ENCODE results near the gene TRIM67. TPM values are rescaled to one million over a fixed set of nuclear protein-coding genes. Genes with fewer than 3 reads are reported as not detected.

Gene TRIM67
- total and polyA plus RNA-seq, 2 of the 4 experiments (the other 2 are of a cell fraction): not detected

DNA sequence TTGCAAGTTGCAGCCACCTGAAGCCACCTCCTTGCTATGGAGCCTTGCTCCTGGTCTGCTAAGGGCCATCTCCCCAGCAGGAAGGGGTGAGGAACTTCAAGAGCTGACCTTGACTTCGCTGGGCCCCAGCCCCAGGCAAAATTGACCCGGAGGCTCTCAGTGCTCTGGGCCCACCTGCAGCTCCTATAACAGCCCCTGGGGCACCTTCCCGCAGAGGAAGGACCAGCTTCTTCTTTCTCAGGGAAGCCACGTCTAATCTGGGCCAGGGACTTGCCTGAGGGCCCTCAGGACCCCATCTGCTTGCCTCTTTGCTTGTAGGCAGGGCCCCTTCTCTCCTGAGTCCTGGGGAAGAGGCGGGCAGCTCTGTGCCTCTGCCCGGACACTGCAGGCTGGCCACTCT lies 48.3 kb downstream of the TRIM67 start:
- TF ChIP-seq RCOR1 (IDR thresholded peaks at IDR 0.05; ENCODE audit: insufficient replicate concordance, low read length): no peak
- no peak for TF ChIP-seq FOS (IDR thresholded peaks at IDR 0.05; ENCODE audit: low read depth, low read length)
- no peak for TF ChIP-seq BHLHE40 (IDR thresholded peaks at IDR 0.05; ENCODE audit: low read depth, low read length)
- TF ChIP-seq RFX5 (IDR thresholded peaks at IDR 0.05; ENCODE audit: low read depth, low read length): no peak
- TF ChIP-seq NFE2L2 (IDR thresholded peaks at IDR 0.05; ENCODE audit: low read depth, low read length): no peak
- TF ChIP-seq CHD1 (IDR thresholded peaks at IDR 0.05; ENCODE audit: low read depth, low read length): no peak
- no peak for TF ChIP-seq MAFK (IDR thresholded peaks at IDR 0.05; ENCODE audit: low read depth, low read length)
- no peak for TF ChIP-seq ELK1 (IDR thresholded peaks at IDR 0.05; ENCODE audit: borderline replicate concordance, low read depth, low read length)
- no peak for TF ChIP-seq CEBPB (IDR thresholded peaks at IDR 0.05; ENCODE audit: low read depth, low read length)
- TF ChIP-seq POLR2A (IDR thresholded peaks at IDR 0.05; ENCODE audit: low read depth, low read length): no peak
- TF ChIP-seq, protein P1, sequence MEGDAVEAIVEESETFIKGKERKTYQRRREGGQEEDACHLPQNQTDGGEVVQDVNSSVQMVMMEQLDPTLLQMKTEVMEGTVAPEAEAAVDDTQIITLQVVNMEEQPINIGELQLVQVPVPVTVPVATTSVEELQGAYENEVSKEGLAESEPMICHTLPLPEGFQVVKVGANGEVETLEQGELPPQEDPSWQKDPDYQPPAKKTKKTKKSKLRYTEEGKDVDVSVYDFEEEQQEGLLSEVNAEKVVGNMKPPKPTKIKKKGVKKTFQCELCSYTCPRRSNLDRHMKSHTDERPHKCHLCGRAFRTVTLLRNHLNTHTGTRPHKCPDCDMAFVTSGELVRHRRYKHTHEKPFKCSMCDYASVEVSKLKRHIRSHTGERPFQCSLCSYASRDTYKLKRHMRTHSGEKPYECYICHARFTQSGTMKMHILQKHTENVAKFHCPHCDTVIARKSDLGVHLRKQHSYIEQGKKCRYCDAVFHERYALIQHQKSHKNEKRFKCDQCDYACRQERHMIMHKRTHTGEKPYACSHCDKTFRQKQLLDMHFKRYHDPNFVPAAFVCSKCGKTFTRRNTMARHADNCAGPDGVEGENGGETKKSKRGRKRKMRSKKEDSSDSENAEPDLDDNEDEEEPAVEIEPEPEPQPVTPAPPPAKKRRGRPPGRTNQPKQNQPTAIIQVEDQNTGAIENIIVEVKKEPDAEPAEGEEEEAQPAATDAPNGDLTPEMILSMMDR (conservative IDR thresholded peaks at IDR 0.05; ENCODE audit: low read depth, low read length): no peak
- TF ChIP-seq MAZ (IDR thresholded peaks at IDR 0.05; ENCODE audit: borderline replicate concordance, low read depth, low read length): no peak
- TF ChIP-seq MXI1 (IDR thresholded peaks at IDR 0.05; ENCODE audit: borderline replicate concordance, low read depth, low read length): no peak
- no peak for TF ChIP-seq RAD21 (IDR thresholded peaks at IDR 0.05; ENCODE audit: low read length)
- no peak for TF ChIP-seq SMC3 (IDR thresholded peaks at IDR 0.05; ENCODE audit: low read depth, low read length)
- TF ChIP-seq, protein P2, sequence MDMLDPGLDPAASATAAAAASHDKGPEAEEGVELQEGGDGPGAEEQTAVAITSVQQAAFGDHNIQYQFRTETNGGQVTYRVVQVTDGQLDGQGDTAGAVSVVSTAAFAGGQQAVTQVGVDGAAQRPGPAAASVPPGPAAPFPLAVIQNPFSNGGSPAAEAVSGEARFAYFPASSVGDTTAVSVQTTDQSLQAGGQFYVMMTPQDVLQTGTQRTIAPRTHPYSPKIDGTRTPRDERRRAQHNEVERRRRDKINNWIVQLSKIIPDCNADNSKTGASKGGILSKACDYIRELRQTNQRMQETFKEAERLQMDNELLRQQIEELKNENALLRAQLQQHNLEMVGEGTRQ (IDR thresholded peaks at IDR 0.05; ENCODE audit: low read depth, low read length): no peak
- Histone ChIP-seq H3K27ac (ENCODE audit: insufficient read depth, low read length) (no peak overlapping the region), H3K36me3 (ENCODE audit: control insufficient read depth, insufficient read depth, low read length) (no peaks in the 10 kb centered on the region), H4K91ac (ENCODE audit: insufficient read depth, low read depth, low read length) (no peak overlapping the region), H4K8ac (ENCODE audit: low read depth in 2 of 2, low read length in 2 of 2) (no peak overlapping the region), H3K4me2 (ENCODE audit: low read depth, low read length) (no peak overlapping the region), H3K4me3 (ENCODE audit: insufficient read depth, low read depth, low read length) (no peak overlapping the region), H3K14ac (replicated peaks; ENCODE audit: low read depth, low read length) (no peak overlapping the region), H2AFZ (replicated peaks; ENCODE audit: low read length, poor library complexity) (no peak overlapping the region), H2BK15ac (ENCODE audit: low read depth, low read length) (no peak overlapping the region), H3K9me3 (ENCODE audit: control insufficient read depth, insufficient read depth, low read length) (no peaks in the 10 kb centered on the region), H3K79me1 (ENCODE audit: low read depth in 1 of 2, low read length in 2 of 2) (no peaks in the 10 kb centered on the region), H4K5ac (ENCODE audit: low read depth, low read length) (no peak overlapping the region), H2BK120ac (ENCODE audit: low read depth, low read length) (no peak overlapping the region), H2AK5ac (ENCODE audit: low read depth, low read length) (no peak overlapping the region), H3K9ac (ENCODE audit: low read depth, low read length) (no peak overlapping the region), H2BK5ac (ENCODE audit: low read depth, low read length, poor library complexity, severe bottlenecking) (no peak overlapping the region), H3K27me3 (ENCODE audit: control insufficient read depth, insufficient read depth, low read length) (peaks cover 14% of the 10 kb centered on the region), H3K18ac (ENCODE audit: low read depth, low read length) (no peak overlapping the region), H3K56ac (ENCODE audit: extremely low read depth, insufficient read depth, low read length) (no peak overlapping the region), H3K4me1 (ENCODE audit: control insufficient read depth, insufficient read depth, low read length) (no peaks in the 10 kb centered on the region), H4K20me1 (ENCODE audit: insufficient read depth, low read length) (no peaks in the 10 kb centered on the region), H3K4ac (ENCODE audit: low read depth, low read length) (no peak overlapping the region), H2BK20ac (ENCODE audit: low read depth, low read length) (no peak overlapping the region), H3K9me1 (ENCODE audit: insufficient read depth, low read length) (no peaks in the 10 kb centered on the region), H2AK9ac (replicated peaks; ENCODE audit: low read depth, low read length, poor library complexity) (no peak overlapping the region), H3K23ac (ENCODE audit: low read depth, low read length) (no peak overlapping the region)
- in situ Hi-C loops (cut with MboI; ENCODE audit: low sequenced_read_pairs): loop anchor here (5.0 kb wide), 2 partner anchors 293 to 413 kb away; no protein-coding TSS in a partner anchor
- WGBS, 2 experiments (ENCODE audit: extremely low coverage in 2 of 2, insufficient read length in 1 of 2): 80% methylated on average over 1 of the region's 6 CpGs; no CpG with 5 or more reads in 1 of the 2 experiments
- DNase-seq: no peak
- ChIA-PET CTCF (interaction anchor here (1.4 kb wide), 1 partner anchor 289 kb away, joined by 4 read pairs; no protein-coding TSS in a partner anchor), POLR2A (ENCODE audit: unreplicated experiment) (no interaction called here)
- ATAC-seq (ENCODE audit: low read depth): no peak
- intact Hi-C loops (cut with micrococcal nuclease): loop anchor here (2.0 to 5.0 kb wide), 4 partner anchors 218 to 568 kb away; partner anchors contain the start of genes ARV1, COG2 and TTC13
- dilution Hi-C loops (cut with HindIII; ENCODE audit: low sequenced_read_pairs, unreplicated experiment): no loop called here
- no TSS peak for BruUV-seq (replicated peaks)

All from IMR-90 (cell line).